ENCODE results near the gene MARCHF5. TPM values are rescaled to one million over a fixed set of nuclear protein-coding genes. Genes with fewer than 3 reads are reported as not detected.

The MARCHF5 gene
- polyA plus RNA-seq, 1 donor (not counting 4 experiments of a cell fraction or from before 2014, with no cell fraction given): 54.1 TPM

- FAIRE-seq: no peak
- H3K79me2 ChIP-seq (ENCODE audit: control insufficient read depth, insufficient read depth, low read length): peaks cover 36% of the 10 kb centered on the region
- no peaks in the 10 kb centered on the region for H4K20me1 ChIP-seq (ENCODE audit: control insufficient read depth, extremely low read depth, insufficient read depth, low read length)
Measured at GRCh38 chr10:92313750-92314149, 22.8 kb downstream of the MARCHF5 start.

GRCh38 chr10:92316610-92317009 is 25.6 kb downstream of the MARCHF5 start:
- dilution Hi-C loops (cut with MboI; ENCODE audit: extremely low pct_ligation_motif_present, low sequenced_read_pairs): no loop called here
- H3K4me2 ChIP-seq (ENCODE audit: control insufficient read depth, extremely low read depth, insufficient read depth, low read depth, low read length): no peak overlapping the region
- no peak overlapping the region for H3K4me3 ChIP-seq (ENCODE audit: control insufficient read depth in 2 of 3, extremely low read depth in 1 of 3, insufficient read depth in 2 of 3, low read depth in 1 of 3, low read length in 3 of 3)
- H2AFZ ChIP-seq (ENCODE audit: control insufficient read depth, low read length): no peak overlapping the region
- no peaks in the 10 kb centered on the region for H4K20me1 ChIP-seq (ENCODE audit: control insufficient read depth, extremely low read depth, insufficient read depth, low read length)
- H3K9me1 ChIP-seq (ENCODE audit: control insufficient read depth, extremely low read depth, insufficient read depth, low read length): no peaks in the 10 kb centered on the region
- no peaks in the 10 kb centered on the region for H3K9me3 ChIP-seq (ENCODE audit: control insufficient read depth, low read depth, low read length)
- H3K27ac ChIP-seq (ENCODE audit: control insufficient read depth, insufficient read depth, low read length): no peak overlapping the region
- TF ChIP-seq EZH2 (IDR thresholded peaks at IDR 0.05; ENCODE audit: low read length) (no peak), CTCF (optimal IDR thresholded peaks at IDR 0.05 in 1 of 3, IDR thresholded peaks at IDR 0.05 in 1 of 3, conservative IDR thresholded peaks at IDR 0.05 in 1 of 3; ENCODE audit: extremely low read depth in 1 of 3, insufficient read depth in 2 of 3, low read length in 3 of 3) (no peak)
- DNase-seq (ENCODE audit: low read depth, low spot score) (no peak), FAIRE-seq (no peak)
- peaks cover 7 to 8% of the 10 kb centered on the region in 2 experiments for H3K36me3 ChIP-seq (ENCODE audit: control insufficient read depth in 2 of 2, extremely low read depth in 1 of 2, insufficient read depth in 2 of 2, low read length in 2 of 2)
- H3K4me1 ChIP-seq (ENCODE audit: control insufficient read depth, extremely low read depth, insufficient read depth, low read length): no peaks in the 10 kb centered on the region
- no peaks in the 10 kb centered on the region for H3K27me3 ChIP-seq (ENCODE audit: control insufficient read depth, extremely low read depth, insufficient read depth, low read length)
- peaks cover 35% of the 10 kb centered on the region for H3K79me2 ChIP-seq (ENCODE audit: control insufficient read depth, insufficient read depth, low read length)
- no peak overlapping the region for H3K9ac ChIP-seq (ENCODE audit: control insufficient read depth, extremely low read depth, insufficient read depth, low read length)

More at GRCh38 chr10:92313750-92314149, 22.8 kb downstream of the MARCHF5 start:
- Histone ChIP-seq H3K9me1 (ENCODE audit: control insufficient read depth, extremely low read depth, insufficient read depth, low read length) (no peaks in the 10 kb centered on the region), H3K4me1 (ENCODE audit: control insufficient read depth, extremely low read depth, insufficient read depth, low read length) (no peaks in the 10 kb centered on the region), H3K27me3 (ENCODE audit: control insufficient read depth, extremely low read depth, insufficient read depth, low read length) (no peaks in the 10 kb centered on the region), H3K27ac (ENCODE audit: control insufficient read depth, insufficient read depth, low read length) (no peak overlapping the region), H3K4me3 (ENCODE audit: control insufficient read depth in 2 of 3, extremely low read depth in 1 of 3, insufficient read depth in 2 of 3, low read depth in 1 of 3, low read length in 3 of 3) (no peak overlapping the region), H3K4me2 (ENCODE audit: control insufficient read depth, extremely low read depth, insufficient read depth, low read depth, low read length) (no peak overlapping the region), H2AFZ (ENCODE audit: control insufficient read depth, low read length) (no peak overlapping the region), H3K9me3 (ENCODE audit: control insufficient read depth, low read depth, low read length) (no peaks in the 10 kb centered on the region), H3K36me3 (ENCODE audit: control insufficient read depth in 2 of 2, extremely low read depth in 1 of 2, insufficient read depth in 2 of 2, low read length in 2 of 2) (peaks cover 8 to 9% of the 10 kb centered on the region in 2 experiments), H3K9ac (ENCODE audit: control insufficient read depth, extremely low read depth, insufficient read depth, low read length) (no peak overlapping the region)
- no peak for TF ChIP-seq EZH2 (IDR thresholded peaks at IDR 0.05; ENCODE audit: low read length)
- no peak for TF ChIP-seq CTCF (optimal IDR thresholded peaks at IDR 0.05 in 1 of 3, IDR thresholded peaks at IDR 0.05 in 1 of 3, conservative IDR thresholded peaks at IDR 0.05 in 1 of 3; ENCODE audit: extremely low read depth in 1 of 3, insufficient read depth in 2 of 3, low read length in 3 of 3)
- dilution Hi-C loops (cut with MboI; ENCODE audit: extremely low pct_ligation_motif_present, low sequenced_read_pairs): no loop called here
- DNase-seq (ENCODE audit: low read depth, low spot score): no peak

Data from keratinocyte (primary cell).